GM12878 (cell line): Measurements from ENCODE around the gene DPP9. TPM values are rescaled to one million over a fixed set of nuclear protein-coding genes. Genes with fewer than 3 reads are reported as not detected.

Experiments used
- ATAC-seq: fragments of 200-7000 bp; cut with Tn5 transposase; 3 replicates; pipeline ENCODE4 v1.9.1; 2020; ENCODE audit warnings: mild to moderate bottlenecking, moderate library complexity
- BruUV-seq: library from RNA; stranded (reverse); fragments of 400-500 nt; replicated peaks from 2 replicates; lab custom pipeline; 2021; lab: Mats Ljungman, UMichigan
- CTCF ChIA-PET: fragments of 300-600 bp; sonication (Branson Sonifier 250); formaldehyde crosslinking; extraction: SDS; loops from one replicate; lab custom pipeline; 2021; ENCODE audit warnings: inconsistent platforms; lab: Yijun Ruan, JAX
- POLR2A ChIA-PET: fragments of 350-600 bp; formaldehyde crosslinking; extraction: SDS; loops from one replicate; lab custom pipeline; 2021; ENCODE audit warnings: inconsistent platforms; lab: Charles Lee
- RAD21 ChIA-PET: fragments of 300-600 bp; sonication (Branson Sonifier 250); formaldehyde crosslinking; loops from one replicate; lab custom pipeline; 2023; ENCODE audit warnings: antibody characterized with exemption; ENCODE audit not compliant: unreplicated experiment; lab: Charles Lee
- SMC1A ChIA-PET: fragments of 300-600 bp; sonication (Branson Sonifier 250); formaldehyde crosslinking; loops from one replicate; lab custom pipeline; 2023; ENCODE audit not compliant: unreplicated experiment, uncharacterized antibody; lab: Charles Lee
- DNase-seq: peaks from one replicate; pipeline ENCODE4 v3.0.0-alpha.2; 2011; ENCODE audit warnings: low read depth, low spot score
- FAIRE-seq: peaks from 3 replicates; lab custom pipeline; 2011; peaks lifted over from hg19 to GRCh38; lab: Jason Lieb, UNC
- H2AFZ ChIP-seq: 2 replicates; pipeline ENCODE4 v1.6.0; 2011; ENCODE audit warnings: low read depth, low read length, control low read depth; ENCODE audit not compliant: control insufficient read depth
- H3K27ac ChIP-seq: 2 replicates; pipeline ENCODE4 v1.5.1; 2011; ENCODE audit warnings: control low read depth; ENCODE audit not compliant: control insufficient read depth, insufficient read depth
- H3K27me3 ChIP-seq, 2 experiments: replicated peaks in 1 of 2; 2 replicates each; pipeline versions ENCODE4 v1.6.0 to v1.6.1; 2011; ENCODE audit warnings: low read length in 1 of 2; ENCODE audit not compliant: control insufficient read depth in 2 of 2, insufficient read depth in 2 of 2
- H3K36me3 ChIP-seq, 2 experiments: 2 replicates each; pipeline ENCODE4 v1.5.1; 2011; ENCODE audit warnings: low read length in 1 of 2; ENCODE audit not compliant: control insufficient read depth in 2 of 2, insufficient read depth in 2 of 2
- H3K4me1 ChIP-seq: 2 replicates; pipeline ENCODE4 v1.6.1; 2011; ENCODE audit warnings: mild to moderate bottlenecking, low read length, moderate library complexity, mixed read lengths; ENCODE audit not compliant: control insufficient read depth, insufficient read depth
- H3K4me2 ChIP-seq: 2 replicates; pipeline ENCODE4 v1.6.0; 2011; ENCODE audit warnings: control low read depth; ENCODE audit not compliant: control insufficient read depth, insufficient read depth
- H3K4me3 ChIP-seq: fragments of 200-600 bp; sonication (generic); 2 replicates; pipeline ENCODE4 v1.5.1; 2016
- H3K79me2 ChIP-seq: 2 replicates; pipeline ENCODE4 v1.6.0; 2011; ENCODE audit warnings: low read length; ENCODE audit not compliant: control insufficient read depth, insufficient read depth
- H3K9ac ChIP-seq: 2 replicates; pipeline ENCODE4 v1.8.0; 2011; ENCODE audit warnings: low read length, control low read depth, mixed read lengths; ENCODE audit not compliant: control insufficient read depth, insufficient read depth
- H3K9me3 ChIP-seq: replicated peaks from 3 replicates; pipeline ENCODE4 v1.5.1; 2011; ENCODE audit warnings: mild to moderate bottlenecking, low read length; ENCODE audit not compliant: control insufficient read depth, insufficient read depth
- H4K20me1 ChIP-seq: 2 replicates; pipeline ENCODE4 v1.6.0; 2011; ENCODE audit not compliant: control insufficient read depth, insufficient read depth
- ATF7 ChIP-seq: fragments of 450-650 bp; IDR thresholded peaks from 2 replicates; pipeline ENCODE4 v1.6.1; 2016; ENCODE audit warnings: low read depth, mild to moderate bottlenecking
- BACH1 ChIP-seq: fragments of 450-650 bp; IDR thresholded peaks from 2 replicates; pipeline ENCODE4 v1.6.1; 2017; ENCODE audit warnings: mild to moderate bottlenecking, borderline replicate concordance
- FOXM1 ChIP-seq: IDR thresholded peaks from 2 replicates; pipeline ENCODE4 v1.6.1; 2012; ENCODE audit warnings: low read depth, mild to moderate bottlenecking, inconsistent platforms, low read length, moderate library complexity
- GABPA ChIP-seq: IDR thresholded peaks from 2 replicates; pipeline ENCODE4 v1.6.1; 2014; ENCODE audit warnings: antibody characterized with exemption, low read depth, mild to moderate bottlenecking, inconsistent platforms
- KAT2A ChIP-seq: conservative IDR thresholded peaks from 2 replicates; pipeline ENCODE4 v1.6.1; 2011; ENCODE audit warnings: low read depth, low read length; ENCODE audit not compliant: control insufficient read depth
- MYC ChIP-seq: IDR thresholded peaks from 2 replicates; pipeline ENCODE4 v1.6.1; 2011; ENCODE audit warnings: mild to moderate bottlenecking, low read length, moderate library complexity, inconsistent platforms; ENCODE audit not compliant: insufficient read depth, insufficient replicate concordance, insufficient read length, severe bottlenecking
- NR2F1 ChIP-seq: fragments of 450-650 bp; conservative IDR thresholded peaks from 2 replicates; pipeline ENCODE4 v1.6.1; 2017; ENCODE audit warnings: mild to moderate bottlenecking
- PAX8 ChIP-seq: fragments of 450-650 bp; IDR thresholded peaks from 2 replicates; pipeline ENCODE4 v1.6.1; 2017; ENCODE audit warnings: mild to moderate bottlenecking, moderate library complexity
- PBX3 ChIP-seq: IDR thresholded peaks from 2 replicates; pipeline ENCODE4 v1.6.1; 2011; ENCODE audit warnings: mild to moderate bottlenecking, low read depth, low read length, moderate library complexity; ENCODE audit not compliant: insufficient replicate concordance
- PKNOX1 ChIP-seq: fragments of 450-650 bp; IDR thresholded peaks from 2 replicates; pipeline ENCODE4 v1.6.1; 2016; ENCODE audit warnings: mild to moderate bottlenecking
- SIX5 ChIP-seq: IDR thresholded peaks from 2 replicates; pipeline ENCODE4 v1.6.1; 2011; ENCODE audit warnings: mild to moderate bottlenecking, low read depth, low read length, moderate library complexity; ENCODE audit not compliant: severe bottlenecking
- ZNF207 ChIP-seq: fragments of 450-650 bp; IDR thresholded peaks from 2 replicates; pipeline ENCODE4 v1.6.1; 2014; ENCODE audit warnings: antibody characterized with exemption, mild to moderate bottlenecking, borderline replicate concordance
- WGBS: methylation state at CpG from one replicate; pipeline ENCODE4 v1.1.6; 2016; ENCODE audit warnings: low lambda C conversion rate; ENCODE audit not compliant: insufficient replicate concordance, insufficient coverage; ENCODE audit errors: missing lambda C conversion rate; 5-methylcytosine and 5-hydroxymethylcytosine counted together
- in situ Hi-C: fragments of 300-500 bp; cut with MboI; formaldehyde crosslinking; loops from 9 replicates; pipeline ENCODE4 v1.14.3; 2018; ENCODE audit warnings: mixed read lengths
- intact Hi-C: fragments of 100-400 bp; cut with micrococcal nuclease; formaldehyde crosslinking; loops from one replicate; pipeline ENCODE4 v1.14.2; 2022; ENCODE audit not compliant: unreplicated experiment
- polyA plus RNA-seq, 11 experiments: library from polyadenylated mRNA; depleted of rRNA in 4 of 11; unstranded in 6 of 11; stranded (reverse) in 5 of 11; fragments of >200 nt; fragmentation: Nextera tagmentation in 4 of 11; fragmentation: Illumina TruSeq in 1 of 11; extraction: Ambion mirVana in 4 of 11; extraction: Trizol in 1 of 11; gene quantifications; 1 replicate in 1 of 11; 2 replicates in 10 of 11; pipeline versions ENCODE4 v1.2.1 to v1.2.3, GENCODE V29; 2011 to 2016; ENCODE audit warnings: inconsistent platforms in 2 of 11, missing spikeins in 2 of 11, low read depth in 1 of 11
- total RNA-seq, 4 experiments: library from RNA; depleted of rRNA in 3 of 4; stranded (reverse); fragments of >200 nt in 3 of 4; fragmentation: Illumina TruSeq in 1 of 4; extraction: Trizol in 1 of 4; gene quantifications; 2 replicates each; pipeline versions ENCODE4 v1.2.1 to v1.2.3, GENCODE V29; 2013 to 2021
- TF ChIP-seq, protein P1 (sequence below): IDR thresholded peaks from 2 replicates; pipeline ENCODE4 v1.6.1; 2012; ENCODE audit warnings: mild to moderate bottlenecking, low read depth, low read length
- TF ChIP-seq, protein P2 (sequence below): IDR thresholded peaks from 2 replicates; pipeline ENCODE4 v1.6.1; 2011; ENCODE audit warnings: borderline replicate concordance, low read depth, mild to moderate bottlenecking, moderate library complexity, low read length; ENCODE audit not compliant: insufficient read depth, poor library complexity, severe bottlenecking

DPP9 gene
- total and polyA plus RNA-seq, 10 of the 15 experiments (the other 5 are each of a cell fraction or from before 2014, with no cell fraction given), result 0.64 to 58.6 (median 27.6) TPM

- Histone ChIP-seq H4K20me1 (no peaks in the 10 kb centered on the region), H3K9me3 (no peaks in the 10 kb centered on the region), H2AFZ (no peak overlapping the region), H3K27me3 (no peaks in the 10 kb centered on the region), H3K4me3 (no peak overlapping the region), H3K9ac (no peak overlapping the region), H3K27ac (no peak overlapping the region), H3K4me1 (no peaks in the 10 kb centered on the region), H3K79me2 (no peaks in the 10 kb centered on the region), H3K36me3 (no peaks in the 10 kb centered on the region), H3K4me2 (no peak overlapping the region)
- FAIRE-seq (no peak), ATAC-seq (no peak), DNase-seq (no peak)
- ChIA-PET SMC1A (interaction anchor here (0.9 to 7.3 kb wide), 5 partner anchors 9 to 70 kb away, joined by 4 to 87 read pairs (median 7); partner anchors contain the start of gene FEM1A), CTCF (interaction anchor here (0.6 to 7.3 kb wide), 6 partner anchors 9 to 113 kb away, joined by 3 to 160 read pairs (median 7); partner anchors contain the start of gene FEM1A), POLR2A (interaction anchor here (0.6 to 3.9 kb wide), 3 partner anchors 45 to 61 kb away, joined by 3 to 21 read pairs (median 3); no protein-coding TSS in a partner anchor), RAD21 (interaction anchor here (0.8 to 3.7 kb wide), 4 partner anchors 27 to 70 kb away, joined by 4 to 65 read pairs (median 6); partner anchors contain the start of gene FEM1A)
- WGBS, result 0% methylated on average over 1 of the region's 1 CpG
- in situ Hi-C loops (loop anchor here (5.0 kb wide), 1 partner anchor 58 kb away; the partner anchor contains the start of gene FEM1A), intact Hi-C loops (loop anchor here (5.0 kb wide), 2 partner anchors 38 to 298 kb away; no protein-coding TSS in a partner anchor)
- BruUV-seq, result no TSS peak
- TF ChIP-seq PKNOX1 (no peak), KAT2A (no peak), FOXM1 (no peak), BACH1 (no peak), NR2F1 (no peak), ZNF207 (no peak), SIX5 (no peak), ATF7 (no peak), PAX8 (no peak), MYC (no peak), GABPA (no peak), PBX3 (no peak)
- TF ChIP-seq, protein P1, sequence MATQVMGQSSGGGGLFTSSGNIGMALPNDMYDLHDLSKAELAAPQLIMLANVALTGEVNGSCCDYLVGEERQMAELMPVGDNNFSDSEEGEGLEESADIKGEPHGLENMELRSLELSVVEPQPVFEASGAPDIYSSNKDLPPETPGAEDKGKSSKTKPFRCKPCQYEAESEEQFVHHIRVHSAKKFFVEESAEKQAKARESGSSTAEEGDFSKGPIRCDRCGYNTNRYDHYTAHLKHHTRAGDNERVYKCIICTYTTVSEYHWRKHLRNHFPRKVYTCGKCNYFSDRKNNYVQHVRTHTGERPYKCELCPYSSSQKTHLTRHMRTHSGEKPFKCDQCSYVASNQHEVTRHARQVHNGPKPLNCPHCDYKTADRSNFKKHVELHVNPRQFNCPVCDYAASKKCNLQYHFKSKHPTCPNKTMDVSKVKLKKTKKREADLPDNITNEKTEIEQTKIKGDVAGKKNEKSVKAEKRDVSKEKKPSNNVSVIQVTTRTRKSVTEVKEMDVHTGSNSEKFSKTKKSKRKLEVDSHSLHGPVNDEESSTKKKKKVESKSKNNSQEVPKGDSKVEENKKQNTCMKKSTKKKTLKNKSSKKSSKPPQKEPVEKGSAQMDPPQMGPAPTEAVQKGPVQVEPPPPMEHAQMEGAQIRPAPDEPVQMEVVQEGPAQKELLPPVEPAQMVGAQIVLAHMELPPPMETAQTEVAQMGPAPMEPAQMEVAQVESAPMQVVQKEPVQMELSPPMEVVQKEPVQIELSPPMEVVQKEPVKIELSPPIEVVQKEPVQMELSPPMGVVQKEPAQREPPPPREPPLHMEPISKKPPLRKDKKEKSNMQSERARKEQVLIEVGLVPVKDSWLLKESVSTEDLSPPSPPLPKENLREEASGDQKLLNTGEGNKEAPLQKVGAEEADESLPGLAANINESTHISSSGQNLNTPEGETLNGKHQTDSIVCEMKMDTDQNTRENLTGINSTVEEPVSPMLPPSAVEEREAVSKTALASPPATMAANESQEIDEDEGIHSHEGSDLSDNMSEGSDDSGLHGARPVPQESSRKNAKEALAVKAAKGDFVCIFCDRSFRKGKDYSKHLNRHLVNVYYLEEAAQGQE, result no peak
- TF ChIP-seq, protein P2, sequence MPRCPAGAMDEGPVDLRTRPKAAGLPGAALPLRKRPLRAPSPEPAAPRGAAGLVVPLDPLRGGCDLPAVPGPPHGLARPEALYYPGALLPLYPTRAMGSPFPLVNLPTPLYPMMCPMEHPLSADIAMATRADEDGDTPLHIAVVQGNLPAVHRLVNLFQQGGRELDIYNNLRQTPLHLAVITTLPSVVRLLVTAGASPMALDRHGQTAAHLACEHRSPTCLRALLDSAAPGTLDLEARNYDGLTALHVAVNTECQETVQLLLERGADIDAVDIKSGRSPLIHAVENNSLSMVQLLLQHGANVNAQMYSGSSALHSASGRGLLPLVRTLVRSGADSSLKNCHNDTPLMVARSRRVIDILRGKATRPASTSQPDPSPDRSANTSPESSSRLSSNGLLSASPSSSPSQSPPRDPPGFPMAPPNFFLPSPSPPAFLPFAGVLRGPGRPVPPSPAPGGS, result no peak
Measured at GRCh38 chr19:4733755-4734345, 10.2 kb upstream of the DPP9 start.
